Erythroblast (primary cell): ENCODE data around the gene DERL3.

Experiments
- DNase-seq, 2 experiments: peaks; one replicate each; lab custom pipeline; 2025; lab: John Stamatoyannopoulos, UW
- GATA1 ChIP-seq: IDR thresholded peaks from 2 replicates; pipeline ENCODE4 v1.6.1; 2011; ENCODE audit warnings: low read depth, mild to moderate bottlenecking, control low read depth, low read length, moderate library complexity
- POLR2A ChIP-seq: IDR thresholded peaks from 2 replicates; pipeline ENCODE4 v1.6.1; 2011; ENCODE audit warnings: mild to moderate bottlenecking, low read length

DERL3 gene

DNA sequence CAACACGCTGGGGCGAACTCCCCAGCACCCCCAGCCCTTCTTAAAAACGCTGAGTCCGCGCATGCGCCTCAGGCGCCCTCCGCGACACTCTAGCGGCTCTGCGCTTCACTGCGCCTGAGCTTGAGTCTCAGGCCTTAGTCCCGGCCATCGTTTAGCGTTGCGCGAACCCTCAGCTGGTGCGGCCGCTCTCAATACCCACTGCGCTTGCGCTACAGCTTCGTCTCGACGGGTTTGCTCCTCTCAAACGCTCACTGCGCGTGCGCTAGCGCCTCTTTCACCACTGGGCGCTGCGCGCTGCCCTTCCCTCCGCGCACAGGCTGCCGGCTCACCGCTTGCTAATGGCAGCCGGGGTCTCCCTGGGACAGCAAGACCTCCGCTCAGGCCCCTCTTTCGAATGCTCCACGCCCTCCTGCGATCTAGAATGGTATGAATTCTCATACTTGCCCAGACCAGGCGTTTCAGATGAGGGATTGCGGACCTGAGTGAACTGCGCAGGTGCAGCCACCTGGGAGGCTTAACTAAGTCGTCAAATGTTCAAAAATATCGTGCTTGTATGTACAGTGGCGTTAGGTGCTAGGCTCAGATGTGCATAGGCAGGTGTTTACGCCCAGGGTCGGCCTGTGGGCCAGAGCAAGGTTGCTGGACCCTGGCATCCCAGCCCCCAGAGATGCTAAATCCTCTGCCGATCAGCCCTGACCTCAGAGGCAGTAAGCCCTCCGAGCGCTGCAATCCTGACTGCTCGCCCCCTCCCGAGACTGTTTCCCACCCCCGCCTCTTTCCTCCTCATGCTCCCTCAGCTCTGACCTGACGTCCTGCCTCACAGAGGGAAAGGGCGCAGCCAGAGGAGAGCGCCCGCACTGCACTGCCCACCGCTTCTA is 19.0 kb upstream of the DERL3 start, which contains the start of gene SLC2A11:
SLC2A11 (plus strand) TSS at position 270 of the 878 bp plus-strand sequence; CDS start at position 395, 125 bp downstream.
- peak; percentile 97 for DNase-seq
- TF ChIP-seq POLR2A (peak; percentile 80), GATA1 (no peak)

DNA sequence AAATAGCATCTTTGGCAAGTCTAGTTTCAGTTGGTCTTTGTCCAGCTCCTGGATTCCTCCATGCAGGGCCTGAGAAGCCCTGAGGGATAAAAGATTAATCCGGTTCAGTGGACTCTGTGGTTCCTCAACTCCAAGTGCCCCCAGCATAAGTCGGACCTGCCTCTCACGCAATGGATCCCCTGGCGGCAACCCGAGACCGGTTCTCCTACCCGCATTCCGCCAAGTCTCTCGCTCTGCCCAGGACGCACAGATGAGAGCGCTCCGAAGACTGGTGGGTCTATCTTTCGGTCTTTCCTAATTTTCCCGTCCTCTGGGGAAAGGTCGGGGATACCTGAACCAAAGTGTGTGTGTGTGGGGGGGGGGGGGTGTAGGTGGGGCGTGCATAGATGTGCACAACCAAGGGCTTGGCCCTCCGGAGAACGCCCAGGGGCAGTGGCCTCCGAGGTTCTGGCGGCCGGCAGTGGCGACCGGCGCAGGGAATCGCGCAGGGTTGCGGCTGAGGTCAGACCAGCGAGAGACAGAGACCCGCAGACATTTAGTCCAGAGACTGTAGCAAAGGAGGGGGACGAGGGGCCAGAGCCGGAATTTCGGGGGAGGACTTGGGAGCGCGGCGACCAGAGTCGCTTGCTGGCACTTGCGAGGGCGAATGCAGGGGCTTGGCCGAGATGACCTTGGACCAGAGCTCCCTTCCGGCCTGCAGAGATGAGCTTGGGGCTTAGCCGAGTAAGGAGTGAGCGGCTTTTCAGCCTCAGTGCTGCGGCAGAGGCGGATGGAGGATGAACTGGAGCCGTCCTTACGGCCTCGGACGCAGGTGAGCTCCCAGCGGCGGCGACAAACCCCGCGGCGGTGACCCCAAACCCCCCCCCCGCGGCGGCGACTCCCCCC is 18.2 kb upstream of the DERL3 start:
- TF ChIP-seq POLR2A (no peak), GATA1 (no peak)
- peak; percentile 47 to 73 for DNase-seq

- DNase-seq = no peak
- no peak for TF ChIP-seq GATA1
- no peak for TF ChIP-seq POLR2A
Measured at GRCh38 chr22:23850136-23850611, 11.4 kb upstream of the DERL3 start.

- no peak for TF ChIP-seq POLR2A
- no peak for TF ChIP-seq GATA1
- peak; percentile 70 to 83 for DNase-seq
Measured at GRCh38 chr22:23849009-23850006, 10.5 kb upstream of the DERL3 start.

- DNase-seq = no peak
- TF ChIP-seq POLR2A = no peak
- no peak for TF ChIP-seq GATA1
Measured at GRCh38 chr22:23847991-23848864, 9.4 kb upstream of the DERL3 start.

DNA sequence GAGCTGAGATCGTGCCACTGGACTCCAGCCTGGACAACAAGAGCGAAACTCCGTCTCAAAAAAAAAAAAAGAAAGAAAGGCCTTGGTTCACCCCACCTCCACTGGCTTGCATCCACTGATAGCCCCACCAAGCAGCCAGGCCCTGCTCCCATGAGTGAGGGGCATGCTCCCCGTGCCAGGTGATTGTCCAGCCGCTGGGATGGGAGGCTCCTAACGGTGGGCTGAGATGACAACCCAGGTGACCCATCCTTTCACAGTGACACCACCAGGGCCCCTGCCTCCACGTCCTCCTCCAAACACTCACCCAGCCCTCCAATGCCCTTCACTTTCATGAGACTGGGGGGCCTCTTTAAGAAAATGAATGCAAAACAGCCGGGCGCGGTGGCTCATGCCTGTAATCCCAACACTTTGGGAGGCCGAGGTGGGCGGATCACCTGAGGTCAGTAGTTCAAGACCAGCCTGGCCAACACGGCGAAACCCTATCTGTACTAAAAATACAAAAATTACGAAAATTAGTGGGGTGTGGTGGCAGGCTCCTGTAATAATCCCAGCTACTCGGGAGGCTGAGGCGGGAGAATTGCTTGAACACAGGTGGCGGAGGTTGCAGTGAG is 8.6 kb upstream of the DERL3 start:
- no peak for TF ChIP-seq GATA1
- no peak for TF ChIP-seq POLR2A
- no peak for DNase-seq

GRCh38 chr22:23846081-23846469 is 7.3 kb upstream of the DERL3 start:
- TF ChIP-seq POLR2A = no peak
- no peak for TF ChIP-seq GATA1
- DNase-seq = no peak

DNA sequence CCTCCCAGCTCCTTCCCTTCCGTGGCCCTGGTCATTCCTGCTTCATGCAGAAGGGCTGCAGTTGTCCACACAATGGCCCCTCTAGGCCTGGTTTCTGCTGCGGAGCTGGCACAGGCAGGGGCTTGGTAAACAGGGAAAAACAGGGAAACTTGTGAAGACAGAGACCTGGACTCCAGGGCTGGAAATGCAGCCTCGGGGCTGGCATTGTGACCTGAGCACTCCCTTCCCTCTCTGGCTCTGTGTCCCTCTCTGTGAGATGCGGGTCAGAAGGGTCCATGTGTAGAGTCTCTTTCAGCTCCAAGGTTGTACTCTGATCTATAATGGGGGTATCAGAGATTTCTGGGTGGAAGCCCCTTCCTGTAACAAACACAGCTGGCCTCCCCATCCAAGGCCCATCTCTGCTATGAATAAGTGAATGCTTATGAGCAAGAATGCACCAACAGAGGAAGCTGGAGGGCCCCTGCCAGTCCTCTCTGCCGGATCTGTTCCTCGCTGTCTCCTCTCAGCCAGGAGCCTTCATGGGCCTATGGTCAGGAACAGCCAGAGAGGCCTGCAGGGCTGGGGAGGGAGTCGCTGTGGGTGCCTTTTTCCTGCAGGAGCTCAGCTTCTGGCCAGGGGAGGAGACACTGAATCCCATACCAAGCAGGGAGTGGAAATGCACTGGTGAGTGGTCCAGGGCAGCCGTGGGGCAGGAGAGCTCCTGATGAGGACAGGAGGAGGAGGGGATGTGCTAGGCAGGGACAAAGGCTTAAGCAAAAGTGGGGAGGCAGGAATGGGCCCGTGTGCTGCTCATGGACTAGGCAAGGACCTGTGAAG is 6.7 kb upstream of the DERL3 start:
- no peak for DNase-seq

DNA sequence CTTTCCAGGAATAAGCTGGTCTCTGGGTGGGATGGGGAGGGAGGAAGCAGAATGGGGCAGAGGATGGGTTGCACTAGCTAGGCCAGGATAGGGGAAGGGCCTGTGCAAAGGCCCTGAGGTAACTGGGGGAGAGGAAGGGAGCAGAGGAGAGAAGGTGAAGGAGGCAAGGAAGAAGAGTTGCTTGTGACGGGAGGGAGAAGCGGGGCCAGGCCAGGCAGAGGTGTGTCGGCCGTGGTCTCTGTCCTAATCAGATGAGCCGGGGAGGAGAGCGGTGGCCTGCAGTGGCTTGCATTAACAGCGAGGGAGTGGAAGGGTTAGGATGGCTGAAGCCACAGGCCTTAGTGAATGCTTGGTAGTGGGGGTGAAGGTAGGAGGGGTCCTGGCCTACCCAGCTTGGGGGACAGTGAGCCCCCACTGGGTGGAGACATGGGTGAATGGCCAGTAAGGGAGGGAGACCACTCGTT is 6.0 kb upstream of the DERL3 start:
- no peak for DNase-seq
- TF ChIP-seq GATA1 (no peak), POLR2A (no peak)

More for the DNA sequence above, 6.7 kb upstream of the DERL3 start:
- TF ChIP-seq GATA1 = no peak
- TF ChIP-seq POLR2A = no peak

DNA sequence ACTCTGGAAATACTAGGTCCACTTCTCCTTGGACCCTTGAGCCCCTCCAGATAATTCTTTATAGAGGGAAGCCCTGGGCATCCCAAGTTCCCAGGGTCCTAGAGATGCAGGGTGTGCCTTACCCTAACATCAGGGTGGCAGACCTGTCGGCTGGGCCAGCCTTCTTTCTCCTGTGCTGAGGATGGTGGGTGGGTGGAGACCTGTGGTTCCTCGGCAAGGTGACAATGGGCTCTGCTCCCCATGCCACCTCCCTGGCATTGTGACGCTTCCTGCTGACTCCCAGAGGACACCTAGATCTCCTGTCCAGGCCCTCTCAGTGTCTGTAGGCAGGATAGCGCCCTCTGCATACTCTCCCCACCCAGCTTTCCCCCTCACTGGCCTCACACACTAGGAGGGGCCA is 3.8 kb upstream of the DERL3 start:
- TF ChIP-seq POLR2A = no peak
- no peak for TF ChIP-seq GATA1
- no peak for DNase-seq
